NCI-H1417 (cell line): ENCODE results near the gene ZNF761.
"Not testable (repeated sequence)": the region's sequence is repeated elsewhere in the genome, so short reads cannot be mapped to it uniquely, and the experiment has no call there.

ENCODE experiments used
- DNase-seq, 3 experiments: peaks; one replicate each; lab custom pipeline; 2025; lab: John Stamatoyannopoulos, UW

Gene ZNF761

GRCh38 chr19:53460131-53460721 lies 28.4 kb downstream of the ZNF761 start:
- not testable (repeated sequence) for DNase-seq

- no peak for DNase-seq
Measured at GRCh38 chr19:53461866-53462265, 30.1 kb downstream of the ZNF761 start.

- no peak for DNase-seq
Measured at GRCh38 chr19:53462861-53463260, 31.1 kb downstream of the ZNF761 start.

- no peak for DNase-seq
Measured at GRCh38 chr19:53463263-53463662, 31.5 kb downstream of the ZNF761 start.

GRCh38 chr19:53466726-53467484 lies 35.1 kb downstream of the ZNF761 start:
- peak in 1 of 3 experiments; percentile 48 for DNase-seq

- peak; percentile 77 to 89 (median 84) for DNase-seq
Measured at GRCh38 chr19:53467485-53468262, 35.9 kb downstream of the ZNF761 start, which contains the start of gene ZNF813. Gene ZNF813, plus strand, starts transcription at chr19:53467733. Its CDS starts 16,090 bp downstream, at chr19:53483823.

GRCh38 chr19:53468628-53469027 lies 36.8 kb downstream of the ZNF761 start:
- DNase-seq: not testable (repeated sequence)

- DNase-seq: no peak
Measured at GRCh38 chr19:53471916-53472315, 40.1 kb downstream of the ZNF761 start.

GRCh38 chr19:53474832-53475231 lies 43.0 kb downstream of the ZNF761 start:
- DNase-seq: not testable (repeated sequence)

GRCh38 chr19:53475470-53475869 lies 43.7 kb downstream of the ZNF761 start:
- DNase-seq: not testable (repeated sequence)

GRCh38 chr19:53483751-53484150 lies 52.0 kb downstream of the ZNF761 start:
- DNase-seq: not testable (repeated sequence)

- no peak for DNase-seq
Measured at GRCh38 chr19:53485046-53486004, 53.5 kb downstream of the ZNF761 start.

- no peak for DNase-seq
Measured at GRCh38 chr19:53492153-53492552, 60.4 kb downstream of the ZNF761 start.

- not testable (repeated sequence) for DNase-seq
Measured at GRCh38 chr19:53497311-53498023, 65.7 kb downstream of the ZNF761 start.

GRCh38 chr19:53498024-53498395 lies 66.2 kb downstream of the ZNF761 start:
- not testable (repeated sequence) for DNase-seq

GRCh38 chr19:53503151-53503550 lies 71.4 kb downstream of the ZNF761 start:
- DNase-seq: peak; percentile 17 to 55 (median 43)

- DNase-seq: peak; percentile 17 to 70 (median 19)
Measured at GRCh38 chr19:53503671-53504364, 72.0 kb downstream of the ZNF761 start.

- DNase-seq: peak in 2 of 3 experiments; percentile 30 to 45
Measured at GRCh38 chr19:53504365-53504703, 72.5 kb downstream of the ZNF761 start.

GRCh38 chr19:53504885-53505284 lies 73.1 kb downstream of the ZNF761 start:
- peak in 2 of 3 experiments; percentile 3 to 18 for DNase-seq

GRCh38 chr19:53506728-53507127 lies 74.9 kb downstream of the ZNF761 start:
- DNase-seq: no peak
